Panc1 (cell line): Measurements from ENCODE around the gene ASF1B. TPM values are rescaled to one million over a fixed set of nuclear protein-coding genes. Genes with fewer than 3 reads are reported as not detected.
A peak's percentile ranks its signal among the peaks of the same experiment; 100 is the strongest.

Experiments used
- ATAC-seq: fragments of 200-7000 bp; cut with Tn5 transposase; 2 replicates; pipeline ENCODE4 v1.9.1; 2020; ENCODE audit warnings: mild to moderate bottlenecking, moderate library complexity
- BruUV-seq: library from RNA; stranded (reverse); fragments of 400-500 nt; replicated peaks from 2 replicates; lab custom pipeline; 2021; lab: Mats Ljungman, UMichigan
- CTCF ChIA-PET: fragments of 300-600 bp; sonication (Branson Sonifier 250); formaldehyde crosslinking; loops from one replicate; lab custom pipeline; 2022; ENCODE audit warnings: antibody characterized with exemption; lab: Charles Lee
- POLR2A ChIA-PET: fragments of 300-600 bp; sonication (Branson Sonifier 250); formaldehyde crosslinking; loops from one replicate; lab custom pipeline; 2022; ENCODE audit warnings: antibody characterized with exemption; lab: Charles Lee
- DNase-seq: peaks from one replicate; pipeline ENCODE4 v3.0.0-alpha.2; 2010; ENCODE audit warnings: low read depth, low spot score
- H3K27ac ChIP-seq: 2 replicates; pipeline ENCODE4 v1.5.1; 2011; ENCODE audit warnings: mild to moderate bottlenecking, low read length, inconsistent platforms
- H3K27me3 ChIP-seq: fragments of 200-500 bp; sonication (Bioruptor generic); 2 replicates; pipeline ENCODE4 v1.6.0; 2014; ENCODE audit warnings: low read length, inconsistent platforms; ENCODE audit not compliant: control insufficient read depth, insufficient read depth
- H3K36me3 ChIP-seq: fragments of 200-500 bp; sonication (Bioruptor generic); 2 replicates; pipeline ENCODE4 v1.5.1; 2014; ENCODE audit warnings: inconsistent platforms, mild to moderate bottlenecking, low read length, moderate library complexity; ENCODE audit not compliant: control insufficient read depth, insufficient read depth
- H3K4me1 ChIP-seq: 2 replicates; pipeline ENCODE4 v1.5.1; 2011; ENCODE audit warnings: inconsistent platforms, mild to moderate bottlenecking, low read length, moderate library complexity; ENCODE audit not compliant: control insufficient read depth, insufficient read depth
- H3K4me3 ChIP-seq, 2 experiments: 2 replicates each; pipeline ENCODE4 v1.5.1; 2011 to 2012; ENCODE audit warnings: low read depth in 2 of 2, low read length in 2 of 2, mild to moderate bottlenecking in 2 of 2, inconsistent platforms in 1 of 2, moderate library complexity in 1 of 2
- H3K9me3 ChIP-seq: fragments of 200-500 bp; sonication (Bioruptor generic); 2 replicates; pipeline ENCODE4 v1.5.1; 2014; ENCODE audit warnings: low read depth, mild to moderate bottlenecking, inconsistent platforms, low read length, moderate library complexity; ENCODE audit not compliant: control insufficient read depth, insufficient read depth
- POLR2AphosphoS5 ChIP-seq: IDR thresholded peaks from 2 replicates; pipeline ENCODE4 v1.6.1; 2012; ENCODE audit warnings: mild to moderate bottlenecking, low read depth, low read length, moderate library complexity
- SIN3A ChIP-seq: IDR thresholded peaks from 2 replicates; pipeline ENCODE4 v1.6.1; 2012; ENCODE audit warnings: low read depth, mild to moderate bottlenecking, low read length, moderate library complexity, borderline replicate concordance; ENCODE audit not compliant: insufficient read depth
- TCF7L2 ChIP-seq: IDR thresholded peaks from 2 replicates; pipeline ENCODE4 v1.6.1; 2011; ENCODE audit warnings: mild to moderate bottlenecking, low read depth, low read length, inconsistent platforms
- in situ Hi-C: cut with HindIII; loops from 2 replicates; pipeline ENCODE4 v1.10.0; 2016; ENCODE audit warnings: low sequenced_read_pairs, low pct_unique_long_range_greater_than_20kb
- intact Hi-C: fragments of 100-400 bp; cut with micrococcal nuclease; formaldehyde crosslinking; loops from one replicate; pipeline ENCODE4 v1.10.0; 2022; ENCODE audit not compliant: unreplicated experiment
- total RNA-seq: library from RNA; stranded (reverse); gene quantifications from one replicate; pipeline ENCODE4 v1.2.1, GENCODE V29; 2021; ENCODE audit not compliant: unreplicated experiment
- TF ChIP-seq, protein P1 (sequence below): fragments of 450-650 bp; IDR thresholded peaks from 2 replicates; pipeline ENCODE4 v1.5.1; 2017; ENCODE audit warnings: mild to moderate bottlenecking
- TF ChIP-seq, protein P2 (sequence below), 2 experiments: IDR thresholded peaks; 2 replicates each; pipeline ENCODE4 v1.6.1; 2011 to 2012; ENCODE audit warnings: low read depth in 2 of 2, control low read depth in 1 of 2, low read length in 1 of 2, mild to moderate bottlenecking in 1 of 2, moderate library complexity in 1 of 2; ENCODE audit not compliant: insufficient read depth in 1 of 2

ASF1B gene
- total RNA-seq, 1 experiment from 2014 or later: 35.4 TPM

DNA sequence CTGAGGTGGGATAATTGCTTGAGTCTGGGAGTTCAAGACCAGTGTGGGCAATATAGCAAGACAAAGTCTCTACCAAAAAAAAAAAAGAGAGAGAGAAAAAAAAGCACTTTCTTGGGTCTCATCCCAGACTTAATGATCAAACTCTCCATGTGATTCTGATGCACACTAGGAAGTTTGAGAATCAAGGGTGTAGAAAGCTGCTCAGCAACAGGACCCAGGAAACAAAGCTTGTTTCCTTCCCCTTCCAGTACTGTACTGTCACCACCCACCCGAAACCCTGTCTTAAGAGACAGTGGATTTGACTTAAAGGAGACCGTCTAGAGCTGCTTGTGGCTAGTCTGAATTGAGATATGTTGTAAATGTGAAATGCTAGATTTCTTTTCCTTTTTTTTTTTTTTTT lies 58.0 kb downstream of the ASF1B start:
- peaks cover 8% of the 10 kb centered on the region for H3K4me1 ChIP-seq
- no peak for DNase-seq
- in situ Hi-C loops (no loop called here), intact Hi-C loops (loop anchor here (5.0 kb wide), 1 partner anchor 196 kb away; no protein-coding TSS in a partner anchor)
- no peaks in the 10 kb centered on the region; the same call in 1 of the 2 replicates for H3K36me3 ChIP-seq
- ATAC-seq: no peak
- BruUV-seq: no TSS peak
- TF ChIP-seq SIN3A (no peak), POLR2AphosphoS5 (no peak), TCF7L2 (no peak)
- TF ChIP-seq, protein P1, sequence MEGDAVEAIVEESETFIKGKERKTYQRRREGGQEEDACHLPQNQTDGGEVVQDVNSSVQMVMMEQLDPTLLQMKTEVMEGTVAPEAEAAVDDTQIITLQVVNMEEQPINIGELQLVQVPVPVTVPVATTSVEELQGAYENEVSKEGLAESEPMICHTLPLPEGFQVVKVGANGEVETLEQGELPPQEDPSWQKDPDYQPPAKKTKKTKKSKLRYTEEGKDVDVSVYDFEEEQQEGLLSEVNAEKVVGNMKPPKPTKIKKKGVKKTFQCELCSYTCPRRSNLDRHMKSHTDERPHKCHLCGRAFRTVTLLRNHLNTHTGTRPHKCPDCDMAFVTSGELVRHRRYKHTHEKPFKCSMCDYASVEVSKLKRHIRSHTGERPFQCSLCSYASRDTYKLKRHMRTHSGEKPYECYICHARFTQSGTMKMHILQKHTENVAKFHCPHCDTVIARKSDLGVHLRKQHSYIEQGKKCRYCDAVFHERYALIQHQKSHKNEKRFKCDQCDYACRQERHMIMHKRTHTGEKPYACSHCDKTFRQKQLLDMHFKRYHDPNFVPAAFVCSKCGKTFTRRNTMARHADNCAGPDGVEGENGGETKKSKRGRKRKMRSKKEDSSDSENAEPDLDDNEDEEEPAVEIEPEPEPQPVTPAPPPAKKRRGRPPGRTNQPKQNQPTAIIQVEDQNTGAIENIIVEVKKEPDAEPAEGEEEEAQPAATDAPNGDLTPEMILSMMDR: no peak
- TF ChIP-seq, protein P2, sequence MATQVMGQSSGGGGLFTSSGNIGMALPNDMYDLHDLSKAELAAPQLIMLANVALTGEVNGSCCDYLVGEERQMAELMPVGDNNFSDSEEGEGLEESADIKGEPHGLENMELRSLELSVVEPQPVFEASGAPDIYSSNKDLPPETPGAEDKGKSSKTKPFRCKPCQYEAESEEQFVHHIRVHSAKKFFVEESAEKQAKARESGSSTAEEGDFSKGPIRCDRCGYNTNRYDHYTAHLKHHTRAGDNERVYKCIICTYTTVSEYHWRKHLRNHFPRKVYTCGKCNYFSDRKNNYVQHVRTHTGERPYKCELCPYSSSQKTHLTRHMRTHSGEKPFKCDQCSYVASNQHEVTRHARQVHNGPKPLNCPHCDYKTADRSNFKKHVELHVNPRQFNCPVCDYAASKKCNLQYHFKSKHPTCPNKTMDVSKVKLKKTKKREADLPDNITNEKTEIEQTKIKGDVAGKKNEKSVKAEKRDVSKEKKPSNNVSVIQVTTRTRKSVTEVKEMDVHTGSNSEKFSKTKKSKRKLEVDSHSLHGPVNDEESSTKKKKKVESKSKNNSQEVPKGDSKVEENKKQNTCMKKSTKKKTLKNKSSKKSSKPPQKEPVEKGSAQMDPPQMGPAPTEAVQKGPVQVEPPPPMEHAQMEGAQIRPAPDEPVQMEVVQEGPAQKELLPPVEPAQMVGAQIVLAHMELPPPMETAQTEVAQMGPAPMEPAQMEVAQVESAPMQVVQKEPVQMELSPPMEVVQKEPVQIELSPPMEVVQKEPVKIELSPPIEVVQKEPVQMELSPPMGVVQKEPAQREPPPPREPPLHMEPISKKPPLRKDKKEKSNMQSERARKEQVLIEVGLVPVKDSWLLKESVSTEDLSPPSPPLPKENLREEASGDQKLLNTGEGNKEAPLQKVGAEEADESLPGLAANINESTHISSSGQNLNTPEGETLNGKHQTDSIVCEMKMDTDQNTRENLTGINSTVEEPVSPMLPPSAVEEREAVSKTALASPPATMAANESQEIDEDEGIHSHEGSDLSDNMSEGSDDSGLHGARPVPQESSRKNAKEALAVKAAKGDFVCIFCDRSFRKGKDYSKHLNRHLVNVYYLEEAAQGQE (IDR thresholded peaks at IDR 0.05; ENCODE audit: insufficient read depth in 1 of 2, low read depth in 2 of 2, low read length in 1 of 2): no peak
- no peaks in the 10 kb centered on the region for H3K27me3 ChIP-seq
- ChIA-PET POLR2A (interaction anchor here (0.7 kb wide), 1 partner anchor 201 kb away, joined by 5 read pairs; no protein-coding TSS in a partner anchor), CTCF (no interaction called here)
- no peak overlapping the region for H3K4me3 ChIP-seq
- H3K9me3 ChIP-seq: no peaks in the 10 kb centered on the region
- H3K27ac ChIP-seq: no peak overlapping the region

DNA sequence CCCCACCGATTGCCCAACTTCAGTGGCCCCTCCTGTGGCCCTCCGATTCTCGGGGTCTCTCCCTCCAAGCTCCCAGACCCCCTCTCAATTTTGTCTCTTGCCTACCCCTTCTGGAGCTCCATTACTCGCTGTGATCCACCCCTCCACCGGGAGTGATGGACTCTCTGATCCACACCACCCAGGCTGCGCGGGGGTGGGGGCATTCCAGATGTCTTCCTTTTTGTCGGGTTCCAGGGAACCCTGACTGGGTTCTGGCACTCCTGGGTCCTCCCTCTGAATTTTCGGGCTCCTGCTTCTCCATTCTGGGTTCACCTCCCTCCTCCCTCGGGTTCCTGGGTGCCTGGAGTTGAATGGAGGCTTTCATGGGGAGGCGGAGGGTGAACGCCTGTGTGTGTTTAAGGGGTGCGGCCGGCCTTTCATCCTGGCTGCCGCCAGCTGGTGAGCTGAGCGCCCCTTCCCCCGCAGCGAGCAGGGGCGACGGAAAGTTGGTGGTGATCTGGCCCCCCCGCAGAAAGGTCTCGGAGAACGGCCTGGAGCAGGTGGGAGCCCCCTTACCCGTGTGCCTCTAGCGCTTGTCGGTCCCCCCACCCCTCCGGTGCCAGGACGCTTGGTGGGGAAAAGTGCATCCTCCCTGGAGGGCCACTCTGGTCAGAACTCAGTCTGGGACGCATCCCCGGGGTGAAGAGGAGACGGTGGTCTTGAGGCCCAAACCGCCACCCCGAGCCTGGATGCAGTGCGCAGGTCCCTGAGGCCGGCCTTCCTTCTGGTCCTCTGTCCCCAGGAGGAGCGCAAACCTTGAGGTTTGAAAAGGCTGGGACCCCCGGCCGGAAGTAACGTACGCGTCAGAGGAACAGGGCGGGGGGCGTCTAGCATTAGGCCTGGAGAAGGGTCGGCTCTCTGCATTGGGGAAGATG lies 62.2 kb downstream of the ASF1B start:
- POLR2A ChIA-PET: no interaction called here
- Histone ChIP-seq H3K4me1 (peaks cover 2% of the 10 kb centered on the region; the same call in 1 of the 2 replicates), H3K4me3 (peak overlapping the region; percentile 59 to 84), H3K9me3 (no peaks in the 10 kb centered on the region), H3K27ac (peak overlapping the region; percentile 81), H3K27me3 (no peaks in the 10 kb centered on the region), H3K36me3 (no peaks in the 10 kb centered on the region; the same call in 1 of the 2 replicates)
- CTCF ChIA-PET: interaction anchor here (1.5 kb wide), 1 partner anchor 194 kb away, joined by 6 read pairs; no protein-coding TSS in a partner anchor
- in situ Hi-C loops (no loop called here), intact Hi-C loops (no loop called here)
- ATAC-seq (peak; percentile 44), DNase-seq (no peak)
- TF ChIP-seq POLR2AphosphoS5 (no peak), SIN3A (no peak), TCF7L2 (peak; percentile 41; the same call in 1 of the 2 replicates)
- TF ChIP-seq, protein P2 (IDR thresholded peaks at IDR 0.05; ENCODE audit: insufficient read depth in 1 of 2, low read depth in 2 of 2, low read length in 1 of 2): no peak
- TF ChIP-seq, protein P1: no peak
- no TSS peak for BruUV-seq
